NCI-H2171 treated with DMSO at 0.1 percent for 48 hours (cell line): Measurements from ENCODE around the gene ST3GAL2.
"Not testable (repeated sequence)": the region's sequence is repeated elsewhere in the genome, so short reads cannot be mapped to it uniquely, and the experiment has no call there.

Experiments
- DNase-seq: peaks from one replicate; lab custom pipeline; 2025; lab: John Stamatoyannopoulos, UW

Gene ST3GAL2

DNA sequence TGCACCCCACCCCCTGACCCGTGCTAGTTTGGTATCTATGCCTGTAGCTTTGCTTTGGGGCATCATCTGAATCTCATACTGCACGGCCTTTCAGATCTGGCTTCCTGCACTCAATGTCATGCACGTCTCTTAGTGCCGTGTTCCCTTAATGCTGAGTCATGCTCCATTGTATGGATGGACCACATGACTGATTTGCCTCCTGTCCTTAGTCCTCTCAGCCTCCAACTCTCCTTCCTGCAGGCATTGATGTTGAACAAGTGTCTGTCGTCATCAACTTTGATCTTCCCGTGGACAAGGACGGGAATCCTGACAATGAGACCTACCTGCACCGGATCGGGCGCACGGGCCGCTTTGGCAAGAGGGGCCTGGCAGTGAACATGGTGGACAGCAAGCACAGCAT lies 106.2 kb downstream of the ST3GAL2 start:
- not testable (repeated sequence) for DNase-seq

DNA sequence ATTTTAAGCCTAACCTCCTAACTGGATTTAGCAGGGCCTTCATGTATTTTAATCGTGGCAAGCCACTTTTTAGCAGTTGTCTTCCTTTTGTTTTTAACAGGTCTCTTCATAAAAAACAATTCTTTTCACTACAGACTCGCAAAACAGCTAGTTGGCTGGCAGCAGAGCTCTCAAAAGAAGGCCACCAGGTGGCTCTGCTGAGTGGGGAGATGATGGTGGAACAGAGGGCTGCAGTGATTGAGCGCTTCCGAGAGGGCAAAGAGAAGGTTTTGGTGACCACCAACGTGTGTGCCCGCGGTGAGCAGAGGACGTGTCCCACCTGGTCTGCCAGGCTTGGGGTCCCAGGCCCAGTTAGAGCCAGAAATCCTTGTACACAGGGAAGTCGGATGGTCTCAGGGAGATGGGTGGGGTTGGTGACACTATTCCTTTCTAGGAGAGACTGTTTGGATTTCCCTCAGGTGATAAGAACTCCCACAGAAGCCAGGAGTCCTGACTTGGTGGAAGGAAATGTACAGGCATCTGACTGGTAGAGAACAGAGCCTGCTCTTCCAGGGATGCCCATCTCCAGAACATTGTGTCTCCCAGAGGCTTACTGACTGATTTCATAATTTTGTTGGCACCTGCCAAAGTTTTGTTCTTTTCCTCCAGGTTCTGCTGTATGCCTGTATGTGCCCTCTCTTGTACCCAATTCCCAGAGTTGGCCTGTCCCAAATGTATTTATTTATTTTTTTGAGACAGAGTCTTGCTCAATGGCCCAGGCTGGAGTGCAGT lies 107.1 kb downstream of the ST3GAL2 start:
- DNase-seq: no peak

DNA sequence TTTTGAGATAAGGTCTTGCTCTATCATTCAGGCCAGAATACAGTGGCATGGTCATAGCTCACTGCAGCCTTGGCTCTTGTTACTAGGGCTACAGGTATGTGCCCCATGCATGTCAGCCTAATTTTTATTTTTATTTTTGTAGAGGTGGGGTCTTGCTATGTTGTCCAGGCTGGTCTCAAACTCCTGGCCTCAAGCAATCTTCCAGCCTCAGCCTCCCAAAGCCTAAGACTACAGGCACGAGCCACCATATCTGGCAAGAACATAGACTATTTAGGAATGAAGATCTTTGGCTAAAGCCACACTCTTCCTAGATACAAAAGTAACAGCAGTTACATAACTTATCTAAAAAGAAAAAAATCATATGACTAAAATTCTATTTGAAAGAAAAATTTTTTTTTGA lies 107.8 kb downstream of the ST3GAL2 start:
- DNase-seq: no peak
